Endothelial cell of umbilical vein (primary cell): ENCODE data around the gene ATP6V0E2. TPM values are rescaled to one million over a fixed set of nuclear protein-coding genes. Genes with fewer than 3 reads are reported as not detected.

Experiments
- BruUV-seq: library from RNA; stranded (reverse); fragments of 400-500 nt; replicated peaks from 2 replicates; lab custom pipeline; 2021; lab: Mats Ljungman, UMichigan
- CTCF ChIA-PET: fragments of 300-600, 350-600 bp; sonication (Branson Sonifier 250); formaldehyde crosslinking; loops from one replicate; lab custom pipeline; 2021; ENCODE audit warnings: antibody characterized with exemption, inconsistent platforms; lab: Charles Lee
- POLR2A ChIA-PET: fragments of 300-600, 350-600 bp; sonication (Branson Sonifier 250); formaldehyde crosslinking; loops from one replicate; lab custom pipeline; 2021; ENCODE audit warnings: antibody characterized with exemption, inconsistent platforms; lab: Charles Lee
- DNase-seq: peaks from one replicate; pipeline ENCODE4 v3.0.0-alpha.2; 2011; ENCODE audit warnings: low read depth, low spot score
- FAIRE-seq: peaks from 2 replicates; lab custom pipeline; 2011; peaks lifted over from hg19 to GRCh38; lab: Jason Lieb, UNC
- H2AFZ ChIP-seq: 2 replicates; pipeline ENCODE4 v1.6.0; 2012; ENCODE audit warnings: low read depth, low read length, control low read depth, inconsistent platforms
- H3K27ac ChIP-seq: 2 replicates; pipeline ENCODE4 v1.5.1; 2011; ENCODE audit warnings: low read depth, mild to moderate bottlenecking, control low read depth, low read length, moderate library complexity; ENCODE audit not compliant: insufficient read depth
- H3K27me3 ChIP-seq, 2 experiments: 2 replicates each; pipeline versions ENCODE4 v1.6.0 to v1.6.1; 2011; ENCODE audit warnings: low read length in 2 of 2, mixed read lengths in 1 of 2; ENCODE audit not compliant: control insufficient read depth in 2 of 2, insufficient read depth in 2 of 2
- H3K36me3 ChIP-seq, 2 experiments: 2 replicates in 1 of 2; 3 replicates in 1 of 2; pipeline ENCODE4 v1.5.1; 2011; ENCODE audit warnings: low read length in 2 of 2, mild to moderate bottlenecking in 1 of 2, moderate library complexity in 1 of 2; ENCODE audit not compliant: control insufficient read depth in 2 of 2, insufficient read depth in 2 of 2; ENCODE audit errors: extremely low read depth in 1 of 2
- H3K4me1 ChIP-seq: 3 replicates; pipeline ENCODE4 v1.5.1; 2011; ENCODE audit warnings: mild to moderate bottlenecking, low read length; ENCODE audit not compliant: control insufficient read depth, insufficient read depth; ENCODE audit errors: extremely low read depth
- H3K4me2 ChIP-seq: 2 replicates; pipeline ENCODE4 v1.6.1; 2011; ENCODE audit warnings: low read length, control low read depth, mixed read lengths; ENCODE audit not compliant: insufficient read depth
- H3K4me3 ChIP-seq, 3 experiments: fragments of 200-600 bp in 1 of 3; sonication (generic), shearing (Covaris generic) in 1 of 3; replicated peaks in 1 of 3; 2 replicates each; pipeline ENCODE4 v1.5.1; 2011 to 2016; ENCODE audit warnings: control low read depth in 3 of 3, low read length in 3 of 3, mild to moderate bottlenecking in 2 of 3, inconsistent platforms in 1 of 3, low read depth in 1 of 3, moderate library complexity in 1 of 3; ENCODE audit not compliant: insufficient read depth in 1 of 3
- H3K79me2 ChIP-seq: 2 replicates; pipeline ENCODE4 v1.6.0; 2012; ENCODE audit warnings: low read length, inconsistent platforms; ENCODE audit not compliant: control insufficient read depth, insufficient read depth
- H3K9ac ChIP-seq: replicated peaks from 2 replicates; pipeline ENCODE3; 2011; ENCODE audit warnings: low read length, control low read depth; ENCODE audit not compliant: insufficient read depth; ENCODE audit errors: extremely low read depth
- H3K9me1 ChIP-seq: replicated peaks from 3 replicates; pipeline ENCODE4 v1.6.0; 2011; ENCODE audit warnings: mild to moderate bottlenecking, low read length; ENCODE audit not compliant: control insufficient read depth, insufficient read depth; ENCODE audit errors: extremely low read depth
- H3K9me3 ChIP-seq: replicated peaks from 2 replicates; pipeline ENCODE4 v1.5.1; 2012; ENCODE audit warnings: low read length, inconsistent platforms; ENCODE audit not compliant: control insufficient read depth, insufficient read depth
- H4K20me1 ChIP-seq: replicated peaks from 2 replicates; pipeline ENCODE3; 2011; ENCODE audit warnings: mild to moderate bottlenecking, low read length; ENCODE audit not compliant: control insufficient read depth, insufficient read depth; ENCODE audit errors: extremely low read depth
- EZH2 ChIP-seq: IDR thresholded peaks from 2 replicates; pipeline ENCODE4 v1.6.1; 2012; ENCODE audit warnings: borderline replicate concordance, low read depth, mild to moderate bottlenecking, moderate library complexity, low read length, inconsistent platforms; ENCODE audit not compliant: severe bottlenecking
- FOS ChIP-seq: IDR thresholded peaks from 2 replicates; pipeline ENCODE4 v1.6.1; 2011; ENCODE audit warnings: mild to moderate bottlenecking, low read length, moderate library complexity, borderline replicate concordance; ENCODE audit not compliant: insufficient read depth
- GATA2 ChIP-seq: IDR thresholded peaks from 2 replicates; pipeline ENCODE4 v1.7.0; 2011; ENCODE audit warnings: low read depth, mild to moderate bottlenecking, moderate library complexity, mixed read lengths, low read length; ENCODE audit not compliant: insufficient read length, insufficient read depth
- JUN ChIP-seq: IDR thresholded peaks from 2 replicates; pipeline ENCODE4 v1.6.1; 2011; ENCODE audit warnings: borderline replicate concordance, low read depth; ENCODE audit not compliant: insufficient read length, insufficient read depth
- MYC ChIP-seq: IDR thresholded peaks from one replicate; pipeline ENCODE4 v1.6.1; 2011; ENCODE audit warnings: mild to moderate bottlenecking, low read depth, low read length
- POLR2A ChIP-seq: IDR thresholded peaks from 2 replicates; pipeline ENCODE4 v1.6.1; 2012; ENCODE audit warnings: low read depth, mild to moderate bottlenecking, control low read depth, low read length
- POLR2AphosphoS5 ChIP-seq: IDR thresholded peaks from 2 replicates; pipeline ENCODE4 v1.6.1; 2012; ENCODE audit warnings: low read depth, mild to moderate bottlenecking, control low read depth, low read length, moderate library complexity; ENCODE audit not compliant: insufficient read depth
- dilution Hi-C: fragments of 300-500 bp; cut with MboI; formaldehyde crosslinking; loops from one replicate; pipeline ENCODE4 v1.15.0; 2019; ENCODE audit warnings: low sequenced_read_pairs; ENCODE audit not compliant: extremely low pct_ligation_motif_present
- intact Hi-C: fragments of 100-400 bp; cut with micrococcal nuclease; formaldehyde crosslinking; loops from one replicate; pipeline ENCODE4 v1.10.0; 2022
- polyA plus RNA-seq, 4 experiments: library from polyadenylated mRNA; depleted of rRNA in 3 of 4; stranded (reverse) in 3 of 4; unstranded in 1 of 4; fragments of >200 nt; gene quantifications; 2 replicates each; pipeline versions ENCODE4 v1.2.1 to v1.2.3, GENCODE V29; 2011 to 2012; ENCODE audit warnings: missing spikeins in 1 of 4
- total RNA-seq: library from RNA; stranded (reverse); gene quantifications from 2 replicates; pipeline ENCODE4 v1.2.3, GENCODE V29; 2021
- TF ChIP-seq, protein P1 (sequence below): IDR thresholded peaks from 2 replicates; pipeline ENCODE4 v1.6.1; 2011; ENCODE audit not compliant: insufficient read depth, insufficient read length
- TF ChIP-seq, protein P2 (sequence below), 2 donors: IDR thresholded peaks; 1 replicate in 1 of 2; 2 replicates in 1 of 2; pipeline ENCODE4 v1.5.1; 2011; ENCODE audit warnings: low read length in 2 of 2, mild to moderate bottlenecking in 2 of 2, moderate library complexity in 2 of 2, control low read depth in 1 of 2, inconsistent platforms in 1 of 2, low read depth in 1 of 2; ENCODE audit not compliant: insufficient read depth in 1 of 2; ENCODE audit errors: extremely low read depth in 1 of 2

ATP6V0E2 gene
- total and polyA plus RNA-seq, 2 donors (not counting 3 experiments of a cell fraction or from before 2014, with no cell fraction given): 27.8 to 36.8 TPM

DNA sequence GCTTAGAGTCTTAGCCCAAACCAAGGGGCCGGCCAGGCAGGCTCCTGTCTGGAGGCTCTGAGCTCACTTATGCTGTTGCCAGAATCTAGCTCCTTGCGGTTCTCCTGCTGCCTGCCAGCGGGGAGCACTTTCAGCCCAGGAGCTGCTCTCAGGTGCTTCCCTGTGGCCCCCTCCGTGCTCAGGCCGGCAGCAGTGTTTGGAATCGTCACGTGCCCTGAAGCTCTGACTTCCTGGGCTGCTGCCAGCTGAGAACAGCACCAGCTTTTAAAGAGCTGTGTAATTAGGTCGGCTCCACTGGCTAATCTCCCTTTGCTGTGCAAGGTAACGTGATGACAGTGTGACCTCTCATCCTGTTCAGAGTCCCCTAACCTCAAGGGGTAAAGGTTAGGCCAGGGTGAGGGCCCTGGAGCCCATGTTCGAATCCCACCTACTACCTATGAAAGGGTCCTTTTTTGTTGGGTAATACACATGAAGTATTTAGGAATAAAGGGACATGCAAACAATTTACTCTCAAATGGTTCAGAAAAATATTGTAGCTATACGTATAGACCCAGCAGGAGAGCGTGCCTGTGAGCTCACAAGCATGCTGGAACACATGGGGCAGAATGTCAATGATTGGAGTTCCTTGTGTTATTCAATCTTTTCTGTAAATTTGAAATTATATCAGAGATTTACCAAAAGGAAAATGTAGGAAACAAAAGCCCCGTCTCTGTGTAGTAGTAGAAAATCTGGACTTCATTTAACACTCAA lies 19.0 kb upstream of the ATP6V0E2 start:
- TF ChIP-seq GATA2 (no peak), EZH2 (no peak), POLR2AphosphoS5 (no peak), MYC (no peak), POLR2A (no peak), JUN (no peak), FOS (no peak)
- TF ChIP-seq, protein P1, sequence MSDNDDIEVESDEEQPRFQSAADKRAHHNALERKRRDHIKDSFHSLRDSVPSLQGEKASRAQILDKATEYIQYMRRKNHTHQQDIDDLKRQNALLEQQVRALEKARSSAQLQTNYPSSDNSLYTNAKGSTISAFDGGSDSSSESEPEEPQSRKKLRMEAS: no peak
- TF ChIP-seq, protein P2, sequence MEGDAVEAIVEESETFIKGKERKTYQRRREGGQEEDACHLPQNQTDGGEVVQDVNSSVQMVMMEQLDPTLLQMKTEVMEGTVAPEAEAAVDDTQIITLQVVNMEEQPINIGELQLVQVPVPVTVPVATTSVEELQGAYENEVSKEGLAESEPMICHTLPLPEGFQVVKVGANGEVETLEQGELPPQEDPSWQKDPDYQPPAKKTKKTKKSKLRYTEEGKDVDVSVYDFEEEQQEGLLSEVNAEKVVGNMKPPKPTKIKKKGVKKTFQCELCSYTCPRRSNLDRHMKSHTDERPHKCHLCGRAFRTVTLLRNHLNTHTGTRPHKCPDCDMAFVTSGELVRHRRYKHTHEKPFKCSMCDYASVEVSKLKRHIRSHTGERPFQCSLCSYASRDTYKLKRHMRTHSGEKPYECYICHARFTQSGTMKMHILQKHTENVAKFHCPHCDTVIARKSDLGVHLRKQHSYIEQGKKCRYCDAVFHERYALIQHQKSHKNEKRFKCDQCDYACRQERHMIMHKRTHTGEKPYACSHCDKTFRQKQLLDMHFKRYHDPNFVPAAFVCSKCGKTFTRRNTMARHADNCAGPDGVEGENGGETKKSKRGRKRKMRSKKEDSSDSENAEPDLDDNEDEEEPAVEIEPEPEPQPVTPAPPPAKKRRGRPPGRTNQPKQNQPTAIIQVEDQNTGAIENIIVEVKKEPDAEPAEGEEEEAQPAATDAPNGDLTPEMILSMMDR (IDR thresholded peaks at IDR 0.05; ENCODE audit: extremely low read depth in 1 of 2, insufficient read depth in 1 of 2, low read depth in 1 of 2, low read length in 2 of 2): no peak
- dilution Hi-C loops: no loop called here
- no peak overlapping the region for H3K4me3 ChIP-seq
- no peak overlapping the region for H3K4me2 ChIP-seq
- ChIA-PET CTCF (interaction anchor here (0.6 kb wide), 1 partner anchor 20 kb away, joined by 3 read pairs; no protein-coding TSS in a partner anchor), POLR2A (no interaction called here)
- H3K27ac ChIP-seq: no peak overlapping the region
- no peaks in the 10 kb centered on the region for H3K9me1 ChIP-seq
- no peaks in the 10 kb centered on the region for H4K20me1 ChIP-seq
- no peak overlapping the region for H2AFZ ChIP-seq
- H3K9me3 ChIP-seq: no peaks in the 10 kb centered on the region
- DNase-seq (no peak), FAIRE-seq (no peak)
- BruUV-seq: no TSS peak
- H3K27me3 ChIP-seq: no peaks in the 10 kb centered on the region
- intact Hi-C loops: no loop called here
- H3K36me3 ChIP-seq: no peaks in the 10 kb centered on the region
- H3K79me2 ChIP-seq: no peaks in the 10 kb centered on the region
- H3K9ac ChIP-seq: no peak overlapping the region
- H3K4me1 ChIP-seq: no peaks in the 10 kb centered on the region
